ENCODE measurements around the gene ETNK1.

The ETNK1 gene

DNA sequence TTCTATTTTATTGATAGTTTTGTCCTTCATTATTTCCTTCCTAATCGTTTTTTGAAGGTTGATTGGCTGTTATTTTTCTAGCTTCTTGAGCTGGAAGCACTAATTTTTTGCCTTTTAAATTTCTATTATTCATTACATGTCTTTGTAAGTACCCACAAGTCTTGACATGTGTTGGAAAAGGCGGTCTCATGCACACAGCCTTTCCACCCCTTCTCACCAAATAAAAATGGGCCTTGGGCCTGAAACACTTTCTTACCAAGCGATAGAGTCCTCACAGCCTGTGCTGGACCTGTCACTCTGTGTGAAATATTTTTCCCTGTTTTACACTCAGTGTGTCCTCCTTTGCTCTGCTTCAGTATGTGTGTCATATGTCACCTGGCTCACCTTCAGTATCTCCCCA lies 9.9 kb downstream of the ETNK1 start:
- DNase-seq (ENCODE audit: low read depth, low spot score): no peak

DNA sequence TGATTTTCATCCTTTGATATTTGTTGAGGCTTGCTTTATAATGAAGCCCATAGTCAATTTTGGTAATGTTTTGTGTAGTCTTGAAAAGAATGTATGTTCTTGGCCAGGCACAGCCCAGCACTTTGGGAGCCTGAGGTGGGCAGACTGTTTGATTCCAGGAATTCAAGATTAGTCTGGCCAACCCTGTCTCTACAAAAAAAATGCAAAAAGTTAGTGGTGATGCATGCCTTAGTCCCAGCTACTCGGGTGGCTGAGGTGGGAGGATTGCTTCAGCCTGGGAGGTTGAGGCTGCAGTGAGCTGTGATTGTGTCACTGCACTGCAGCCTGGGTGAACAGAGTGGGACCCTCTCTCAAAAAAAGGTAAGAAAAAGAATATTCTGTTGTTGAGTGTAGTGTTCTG lies 10.8 kb downstream of the ETNK1 start:
- DNase-seq (ENCODE audit: low read depth, low spot score): no peak

DNA sequence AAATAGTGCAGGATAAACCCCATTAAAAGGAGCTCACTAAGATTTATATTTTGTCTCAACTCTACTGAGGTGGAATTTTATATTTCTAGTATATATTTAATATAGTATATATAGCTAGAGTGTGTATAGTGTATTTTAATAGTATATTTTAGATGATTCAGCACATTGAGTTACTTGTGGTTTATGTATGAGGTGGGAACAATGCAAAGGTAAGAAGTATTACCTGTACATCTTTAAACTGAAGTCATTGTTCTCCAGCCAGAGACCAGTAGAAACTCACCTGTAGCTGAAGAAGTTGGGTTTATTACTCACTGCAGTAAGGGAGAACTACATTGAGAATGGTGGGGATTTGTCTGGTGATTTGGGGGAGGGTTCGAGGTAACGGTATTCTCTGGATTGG lies 15.9 kb downstream of the ETNK1 start:
- no peak for DNase-seq (ENCODE audit: low read depth, low spot score)

DNA sequence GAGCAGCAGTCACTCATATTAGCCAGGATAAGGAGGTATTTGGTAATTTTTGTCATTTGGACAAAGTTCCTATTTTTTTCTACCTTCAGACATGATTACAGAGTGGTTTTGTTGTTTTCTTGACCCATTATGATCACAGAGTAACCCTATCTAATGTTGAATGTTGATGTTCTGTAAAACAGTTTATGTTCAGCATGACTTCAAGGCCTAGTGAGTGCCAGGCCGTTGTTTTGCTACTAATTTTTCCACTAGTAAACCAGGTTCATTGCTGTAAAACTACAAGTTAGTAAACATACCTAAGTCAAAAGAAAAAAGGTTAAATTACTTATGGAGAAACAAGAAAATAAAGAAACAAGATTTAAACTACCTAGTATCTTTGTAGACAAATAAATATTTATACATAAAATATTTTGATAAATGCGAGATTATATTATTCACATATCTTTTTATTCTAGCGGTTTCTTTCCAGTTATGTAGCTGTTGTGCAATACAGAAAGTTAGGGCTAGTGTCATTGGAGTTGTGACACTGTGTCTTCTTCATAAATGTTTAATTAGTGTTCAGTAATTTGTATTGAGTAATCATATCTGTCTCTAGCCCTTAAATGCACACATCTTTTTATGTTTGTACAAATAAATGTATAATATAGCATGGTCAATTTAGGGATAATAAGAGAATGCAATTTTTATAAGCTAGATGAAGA lies 16.5 kb downstream of the ETNK1 start:
- no peak for DNase-seq (ENCODE audit: low read depth, low spot score)

DNA sequence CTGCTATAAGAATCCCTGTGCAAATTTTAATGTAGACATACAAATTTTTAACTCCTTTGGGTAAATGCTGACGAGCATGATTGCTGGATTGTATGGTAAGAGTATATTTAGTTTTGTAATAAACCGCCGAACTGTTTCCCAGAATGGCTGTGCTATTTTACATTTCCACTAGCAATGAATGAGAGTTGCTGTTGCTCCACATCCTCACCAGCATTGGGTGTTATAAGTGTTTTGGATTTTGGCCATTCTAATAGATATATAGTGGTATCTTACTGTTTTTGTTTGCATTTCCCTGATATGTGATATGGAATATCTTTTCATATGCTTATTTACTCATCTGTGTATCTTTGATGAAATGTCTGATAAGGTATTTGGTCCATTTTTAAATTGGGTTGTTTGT lies 23.7 kb downstream of the ETNK1 start:
- DNase-seq (ENCODE audit: low read depth, low spot score): no peak

DNA sequence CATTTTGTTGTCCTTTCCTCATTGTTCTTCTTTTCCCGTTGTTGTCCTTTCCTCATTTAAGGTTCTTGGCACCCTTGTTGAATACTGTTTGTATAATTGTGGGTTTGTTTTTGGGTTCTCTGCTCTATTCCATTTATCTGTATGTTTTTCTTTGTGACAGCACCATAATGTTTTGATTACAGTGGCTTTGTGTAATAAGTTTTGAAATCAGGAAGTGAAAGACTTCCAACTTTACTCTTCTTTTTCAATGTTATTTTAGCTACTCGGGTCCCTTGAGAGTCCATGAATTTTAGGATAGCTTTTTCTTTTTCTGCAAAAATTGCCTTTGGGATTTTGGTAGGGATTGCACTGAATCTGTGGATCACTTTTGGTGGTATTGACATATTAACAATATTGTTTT lies 28.1 kb downstream of the ETNK1 start:
- DNase-seq (ENCODE audit: low read depth, low spot score): no peak

DNA sequence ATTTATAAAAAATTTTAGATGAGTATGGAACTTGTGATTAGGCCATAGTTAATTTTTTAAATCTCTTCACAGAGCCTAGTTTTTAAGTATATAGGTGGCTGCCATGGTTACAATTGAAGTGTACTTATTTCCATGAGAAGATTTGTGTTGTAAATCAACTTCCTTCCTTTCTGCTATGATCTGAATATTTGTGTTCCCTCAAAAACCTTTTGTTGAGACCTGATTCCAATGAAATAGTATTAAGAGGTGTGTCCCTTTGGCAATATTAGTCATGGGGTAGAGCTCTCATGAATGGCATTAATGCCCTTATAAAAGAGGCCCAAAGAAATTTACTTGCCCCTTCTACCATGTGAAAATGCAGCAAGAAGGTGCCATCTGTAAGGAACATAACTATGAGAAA lies 28.8 kb downstream of the ETNK1 start:
- no peak for DNase-seq (ENCODE audit: low read depth, low spot score)

DNA sequence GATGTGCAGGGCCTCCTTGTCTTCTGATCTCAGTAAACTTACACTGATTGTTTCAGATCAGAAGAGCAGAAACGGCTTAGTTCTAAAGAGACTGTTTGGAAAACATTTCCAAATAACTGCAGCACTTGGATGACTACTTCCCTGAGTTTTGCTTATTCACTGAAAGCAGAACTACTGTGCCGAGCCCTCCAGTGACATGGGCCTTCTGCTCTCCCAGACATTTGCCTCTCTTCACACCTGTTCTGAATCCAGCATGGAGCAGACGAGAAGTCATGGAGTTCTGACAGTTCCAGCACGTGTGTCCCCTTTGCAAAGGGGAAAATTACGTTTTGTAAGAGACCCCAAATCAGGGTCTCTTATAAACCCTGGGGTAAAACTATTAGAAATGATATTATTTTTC lies 31.4 kb downstream of the ETNK1 start:
- DNase-seq (ENCODE audit: low read depth, low spot score): no peak

DNA sequence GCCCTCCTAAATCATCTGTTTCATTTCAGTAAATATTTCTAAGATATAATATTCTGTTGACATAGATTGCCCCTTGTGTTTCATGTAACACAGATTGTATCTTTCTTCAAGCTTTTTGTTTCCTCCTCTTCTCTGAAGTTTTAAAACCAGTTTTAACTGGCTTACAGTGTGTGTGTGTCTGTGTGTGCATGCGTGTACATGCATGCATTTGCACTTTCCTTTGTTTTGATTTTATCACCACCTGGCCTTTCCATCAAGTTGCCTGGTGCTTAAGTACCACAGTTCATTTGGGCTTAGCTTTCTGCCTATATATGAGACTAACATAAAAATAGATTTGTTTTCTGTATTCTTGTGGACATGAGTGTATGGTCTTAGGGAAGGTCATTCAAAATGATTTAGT lies 31.9 kb downstream of the ETNK1 start:
- DNase-seq (ENCODE audit: low read depth, low spot score): no peak

DNA sequence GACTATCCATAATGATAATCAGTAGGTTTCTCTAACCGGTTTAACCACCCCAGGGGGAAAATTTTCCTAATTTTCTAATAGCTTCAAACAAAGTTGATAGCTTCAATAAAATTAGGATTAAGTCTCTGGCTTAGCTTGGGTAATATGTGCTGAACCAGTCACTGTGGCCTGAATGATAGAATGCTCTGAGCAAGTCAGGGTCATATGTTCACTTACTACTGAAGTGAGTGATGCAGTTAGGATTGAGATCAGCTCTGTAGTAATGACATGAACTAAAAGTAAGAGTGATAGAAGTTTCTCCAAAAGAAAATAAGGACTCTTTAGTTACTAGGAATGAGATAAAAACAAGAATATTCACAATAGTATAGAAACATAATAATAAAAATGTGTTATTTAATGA lies 32.6 kb downstream of the ETNK1 start:
- DNase-seq (ENCODE audit: low read depth, low spot score): no peak

DNA sequence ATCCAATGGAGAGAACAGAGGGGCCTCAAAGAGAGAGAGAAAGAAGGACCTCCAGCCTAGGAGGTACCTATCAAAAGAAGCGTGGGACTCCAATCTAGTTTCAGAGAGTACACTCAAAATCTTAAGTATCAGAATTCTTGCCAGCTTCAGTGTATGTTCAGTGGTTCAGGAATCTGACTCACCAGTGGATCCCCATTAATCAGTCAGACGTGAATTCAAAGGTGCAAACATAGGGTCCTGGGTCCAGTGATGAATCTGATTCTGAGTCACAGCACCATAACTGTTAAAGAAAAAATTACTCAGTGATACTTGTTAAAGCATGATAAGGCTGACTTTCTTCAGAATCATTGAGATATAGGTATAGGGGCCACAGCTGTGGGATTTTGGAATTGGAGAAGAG lies 33.2 kb downstream of the ETNK1 start:
- DNase-seq (ENCODE audit: low read depth, low spot score): no peak

DNA sequence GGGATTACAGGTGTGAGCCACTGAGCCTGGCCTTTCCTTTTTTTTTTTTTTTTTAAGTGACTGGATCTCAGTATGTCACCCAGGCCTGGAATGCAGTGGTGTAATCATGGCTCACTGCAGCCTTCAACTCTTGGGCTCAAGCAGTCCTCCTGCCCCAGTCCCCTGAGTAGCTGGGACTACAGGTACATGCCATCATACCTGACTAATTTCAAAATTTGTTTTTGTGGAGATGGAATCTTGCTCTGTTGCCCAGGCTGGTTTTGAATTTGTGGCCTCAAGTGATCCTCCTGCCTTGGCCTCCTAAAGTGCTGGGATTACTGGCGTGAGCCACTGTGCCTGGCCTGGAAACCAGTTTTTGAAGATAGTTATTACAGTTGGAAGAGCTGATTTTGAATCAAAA lies 37.4 kb downstream of the ETNK1 start:
- no peak for DNase-seq (ENCODE audit: low read depth, low spot score)

DNA sequence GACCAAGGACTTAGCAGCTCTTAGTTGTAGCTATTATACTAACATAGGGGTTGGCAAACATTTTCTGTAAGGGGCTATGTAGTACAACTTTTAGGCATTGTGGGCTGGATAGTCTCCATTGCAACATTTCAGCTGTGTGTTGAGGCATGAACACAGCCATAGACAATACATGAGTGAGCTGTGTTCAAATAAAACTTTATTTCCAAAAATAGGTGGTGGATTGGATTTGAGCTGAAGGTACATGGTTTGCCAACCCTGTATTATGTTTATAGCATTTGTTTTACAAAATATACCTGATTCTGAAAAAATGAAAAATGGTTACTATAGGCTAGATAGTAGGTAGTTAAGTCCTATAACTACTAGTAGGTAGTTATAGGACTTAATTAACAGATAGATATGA lies 40.5 kb downstream of the ETNK1 start:
- DNase-seq (ENCODE audit: low read depth, low spot score): no peak

DNA sequence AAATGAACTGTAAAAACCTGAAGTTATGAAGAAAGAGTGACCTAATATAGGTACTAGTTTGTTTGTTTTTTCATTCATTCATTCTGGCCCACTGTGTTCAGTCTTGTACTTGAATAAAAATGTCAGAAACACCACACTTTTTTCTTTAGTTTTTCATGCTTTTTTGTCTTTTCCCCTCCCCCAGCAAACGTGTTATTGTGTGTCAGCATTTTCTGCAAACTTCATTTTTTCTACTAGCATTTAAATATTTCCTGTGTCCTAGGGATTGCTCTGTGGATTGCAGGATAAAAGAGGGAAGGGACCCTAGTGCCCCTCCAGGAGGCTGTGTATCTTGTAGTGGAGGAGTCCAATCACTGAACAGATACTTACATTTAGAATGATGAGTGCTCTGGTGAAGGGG lies 42.2 kb downstream of the ETNK1 start:
- no peak for DNase-seq (ENCODE audit: low read depth, low spot score)

DNA sequence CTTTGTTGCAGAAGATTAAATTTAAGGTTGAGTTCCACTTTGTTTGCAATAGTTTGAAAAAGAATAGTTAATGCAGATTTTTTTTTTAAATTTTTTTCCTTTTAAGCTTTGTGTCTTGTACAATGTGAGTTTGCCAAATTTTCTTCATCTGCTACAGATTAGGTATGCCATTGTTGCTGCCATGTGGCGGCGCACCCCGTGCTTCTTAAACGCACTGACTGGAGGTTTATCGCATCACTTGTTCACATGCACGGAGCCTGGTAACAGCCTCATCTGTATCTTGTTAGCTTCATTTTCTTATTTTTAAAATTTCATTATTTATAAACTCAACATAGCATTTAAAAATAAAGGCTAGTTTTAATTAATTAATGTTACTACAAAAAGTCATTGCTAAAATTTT lies 43.5 kb downstream of the ETNK1 start:
- no peak for DNase-seq (ENCODE audit: low read depth, low spot score)

DNA sequence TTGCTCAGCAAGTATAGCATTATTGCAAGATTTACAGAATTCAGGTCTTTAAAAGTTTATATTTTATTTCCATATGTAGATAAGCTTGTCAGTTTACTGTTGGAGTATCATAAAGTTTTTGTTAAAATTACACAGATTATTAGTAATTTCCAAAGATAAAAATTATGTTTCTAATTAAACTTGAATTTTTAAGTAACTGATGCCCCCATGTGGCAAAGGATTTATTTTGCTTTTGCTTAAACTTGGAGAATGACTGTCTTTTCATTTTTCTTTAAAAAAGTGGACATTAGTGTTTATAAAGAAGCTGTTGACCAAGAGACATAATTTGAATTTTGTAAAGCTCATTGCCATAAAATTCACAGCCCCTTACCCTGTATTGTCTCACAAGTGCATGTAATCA lies 45.8 kb downstream of the ETNK1 start:
- no peak for DNase-seq (ENCODE audit: low read depth, low spot score)

DNA sequence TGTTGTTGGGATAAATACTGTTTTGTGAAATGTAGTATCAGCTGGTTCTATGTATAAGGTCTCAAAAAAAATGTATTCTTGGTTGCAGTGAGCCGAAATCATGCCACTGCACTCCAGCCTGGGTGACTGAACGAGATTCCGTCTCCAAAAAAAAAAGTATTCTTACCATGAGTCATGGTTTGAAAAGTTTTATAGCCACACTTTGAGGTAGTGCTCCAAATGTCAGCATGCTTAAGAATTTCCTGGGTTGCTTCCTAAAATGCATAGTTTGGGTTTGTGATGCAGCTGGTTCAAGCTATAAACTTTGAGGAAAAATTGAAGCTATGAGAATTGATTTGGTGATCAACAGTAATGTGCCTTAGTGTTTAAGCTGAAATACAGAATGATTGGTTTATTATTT lies 48.0 kb downstream of the ETNK1 start:
- DNase-seq (ENCODE audit: low read depth, low spot score): no peak

DNA sequence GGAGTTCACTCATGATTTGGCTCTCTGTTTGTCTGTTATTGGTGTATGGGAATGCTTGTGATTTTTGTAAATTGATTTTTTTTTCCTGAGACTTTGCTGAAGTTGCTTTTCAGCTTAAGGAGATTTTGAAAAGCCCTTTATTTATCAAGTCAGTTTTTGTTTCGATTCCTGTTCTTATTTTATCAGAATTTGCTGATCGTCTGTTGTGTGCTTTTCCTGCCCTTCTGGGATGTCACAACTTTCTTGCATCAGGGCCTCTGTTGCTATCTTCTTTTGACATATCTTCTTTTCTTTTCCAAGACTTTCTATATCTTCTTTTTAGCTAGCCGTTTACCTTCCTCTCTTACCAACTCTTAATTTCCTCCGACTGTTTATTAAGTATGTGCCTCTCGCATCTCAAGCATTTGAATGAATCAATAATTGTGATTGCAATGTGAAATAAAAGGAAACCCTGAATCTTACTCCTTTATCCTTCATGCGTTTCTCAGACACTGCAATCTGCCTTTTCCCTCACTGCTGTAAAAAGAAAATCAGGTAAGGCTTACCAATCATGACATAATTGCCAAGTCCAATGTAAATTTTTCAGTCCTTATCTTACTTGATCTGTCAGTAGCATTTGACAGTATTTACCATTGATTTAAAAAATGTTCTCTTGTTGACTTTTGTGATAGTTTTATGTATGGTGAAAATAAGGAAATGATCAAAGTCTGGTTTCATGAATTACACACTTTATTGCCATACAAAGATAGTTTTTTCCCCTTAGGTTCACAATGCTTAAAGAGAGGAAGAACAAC lies 53.0 kb downstream of the ETNK1 start:
- DNase-seq (ENCODE audit: low read depth, low spot score): no peak

DNA sequence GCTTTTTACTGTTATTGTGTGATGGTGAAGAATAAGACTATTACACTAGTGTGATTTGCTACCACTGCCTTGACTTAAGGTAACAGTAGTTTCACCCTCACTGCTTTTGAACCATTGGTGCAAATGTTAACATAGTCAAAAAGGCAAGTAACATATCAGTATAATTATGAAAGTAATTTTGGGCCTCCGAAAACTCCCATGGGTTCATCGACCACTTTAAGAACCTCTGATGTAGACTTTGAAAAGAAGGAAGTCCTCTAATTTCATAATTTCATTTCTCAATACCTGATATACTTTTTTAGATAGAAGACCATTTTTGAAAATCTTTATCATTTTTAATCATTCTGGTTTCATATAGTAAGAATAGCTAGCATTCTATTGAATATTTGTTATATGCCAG lies 57.7 kb downstream of the ETNK1 start:
- DNase-seq (ENCODE audit: low read depth, low spot score): no peak

DNA sequence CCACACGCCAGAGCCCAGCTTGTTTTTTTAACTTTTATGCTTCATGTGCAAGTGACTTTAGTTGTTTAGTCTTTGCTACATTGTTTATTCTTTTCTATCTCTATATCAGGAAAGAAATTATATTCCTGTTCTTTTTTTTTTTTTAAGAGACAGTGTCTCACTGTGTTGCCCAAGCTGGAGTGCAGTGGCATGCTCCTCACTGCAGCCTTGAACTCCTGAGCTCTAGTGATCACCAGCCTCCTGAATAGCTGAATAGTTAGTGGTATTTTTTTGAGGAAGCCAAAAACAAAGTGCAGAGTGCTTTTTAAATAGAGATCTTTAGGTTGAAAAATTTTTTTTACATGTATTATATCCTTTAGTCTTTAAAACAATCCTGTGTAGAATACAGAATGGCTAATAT lies 58.2 kb downstream of the ETNK1 start:
- no peak for DNase-seq (ENCODE audit: low read depth, low spot score)

DNA sequence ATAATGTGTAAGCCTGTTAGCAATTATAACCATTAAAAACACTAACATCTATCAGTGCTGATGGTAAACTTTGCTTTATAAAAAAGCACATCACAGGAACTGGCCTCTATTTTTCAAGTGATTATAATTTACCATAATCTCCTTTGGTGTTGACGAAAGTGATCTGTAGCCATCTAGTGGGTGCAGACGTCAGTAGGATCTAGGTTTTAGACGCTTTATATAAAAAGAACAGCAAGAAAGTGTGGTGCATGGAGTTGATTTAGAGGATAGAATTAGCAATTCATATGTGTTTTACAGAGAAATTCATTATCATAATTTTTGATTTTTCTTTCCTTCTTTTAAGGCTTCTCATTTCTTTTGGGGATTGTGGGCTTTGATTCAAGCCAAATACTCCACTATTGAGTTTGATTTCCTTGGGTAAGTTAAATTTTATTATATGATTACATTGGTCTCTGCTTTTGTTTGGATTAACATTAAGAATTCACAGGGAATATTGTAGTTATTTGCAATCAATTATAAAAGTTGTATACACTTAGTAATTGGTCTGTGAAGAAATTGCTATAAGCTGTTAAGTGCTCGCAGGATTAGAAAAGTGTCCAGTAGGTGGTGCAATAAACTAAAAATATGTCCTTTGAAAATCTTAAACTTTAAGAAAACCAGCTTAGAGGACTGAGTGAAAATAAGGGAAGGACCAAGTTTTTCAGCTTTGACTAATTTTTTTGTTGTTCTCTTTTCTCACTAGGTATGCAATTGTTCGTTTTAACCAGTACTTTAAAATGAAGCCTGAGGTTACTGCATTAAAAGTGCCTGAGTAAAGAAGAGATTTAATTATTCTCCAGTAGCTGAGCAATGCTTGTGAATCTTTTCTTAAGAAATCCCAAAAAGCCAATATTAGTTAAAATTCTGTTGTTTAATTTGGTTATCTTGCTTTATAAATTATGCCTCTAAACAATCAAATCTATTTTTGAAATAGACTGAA lies 59.5 kb downstream of the ETNK1 start:
- no peak for DNase-seq (ENCODE audit: low read depth, low spot score)

DNA sequence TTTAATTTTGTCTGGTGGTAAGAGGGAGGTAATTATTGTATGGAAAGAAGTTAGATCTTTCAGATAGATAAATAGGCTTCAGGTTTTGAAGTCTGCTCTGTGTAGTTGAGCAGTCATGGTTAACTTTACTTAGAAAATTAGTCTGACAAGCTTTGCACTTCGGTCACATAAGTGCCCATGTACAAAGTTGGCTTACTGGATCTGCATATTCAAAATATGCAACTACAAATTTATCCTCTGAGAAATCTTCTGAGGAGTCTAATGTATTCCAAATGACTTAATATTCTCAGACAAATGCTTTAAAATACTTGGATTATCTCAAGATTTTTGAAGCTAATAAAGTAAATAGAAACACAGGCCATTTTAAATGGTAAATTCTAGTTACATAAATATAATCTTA lies 61.2 kb downstream of the ETNK1 start:
- no peak for DNase-seq (ENCODE audit: low read depth, low spot score)

Measured in activated CD4-positive, CD25-positive, alpha-beta regulatory T cell treated with anti-CD3 and anti-CD28 coated beads, Interleukin-2, amount 50 U/mL, for 16 hours (primary cell).